ENCODE measurements around the gene NFIB. TPM values are rescaled to one million over a fixed set of nuclear protein-coding genes. Genes with fewer than 3 reads are reported as not detected.

Gene NFIB
- total and polyA plus RNA-seq, 2 of the 13 experiments (the other 11 are each of a cell fraction or from before 2014, with no cell fraction given), result 0.98 to 4.6 TPM

GRCh38 chr9:14214693-14215092, 99.2 kb downstream of the NFIB start:
- no peak for TF ChIP-seq ATF7-NPFF (CRISPR knock-in tag; IDR thresholded peaks at IDR 0.05; ENCODE audit: low read depth)
- no peak for TF ChIP-seq RFX5 (IDR thresholded peaks at IDR 0.05; ENCODE audit: low read depth, low read length)
- no peak for TF ChIP-seq RCOR2 (CRISPR knock-in tag; IDR thresholded peaks at IDR 0.05)
- TF ChIP-seq ZNF207 (IDR thresholded peaks at IDR 0.05; ENCODE audit: borderline replicate concordance), result no peak
- TF ChIP-seq ZNF432 (CRISPR knock-in tag; IDR thresholded peaks at IDR 0.05; ENCODE audit: borderline replicate concordance), result no peak
- TF ChIP-seq ZNF790 (CRISPR knock-in tag; IDR thresholded peaks at IDR 0.05; ENCODE audit: borderline replicate concordance), result no peak
- no peak for TF ChIP-seq JUND (CRISPR knock-in tag; IDR thresholded peaks at IDR 0.05)
- no peak for TF ChIP-seq ZNF607 (CRISPR knock-in tag; IDR thresholded peaks at IDR 0.05; ENCODE audit: borderline replicate concordance)
- TF ChIP-seq HMG20B (CRISPR knock-in tag; conservative IDR thresholded peaks at IDR 0.05), result no peak
- TF ChIP-seq HMGA1 (CRISPR knock-in tag; conservative IDR thresholded peaks at IDR 0.05), result no peak
- no peak for TF ChIP-seq ZNF383 (CRISPR knock-in tag; IDR thresholded peaks at IDR 0.05; ENCODE audit: borderline replicate concordance)
- TF ChIP-seq, protein P1, sequence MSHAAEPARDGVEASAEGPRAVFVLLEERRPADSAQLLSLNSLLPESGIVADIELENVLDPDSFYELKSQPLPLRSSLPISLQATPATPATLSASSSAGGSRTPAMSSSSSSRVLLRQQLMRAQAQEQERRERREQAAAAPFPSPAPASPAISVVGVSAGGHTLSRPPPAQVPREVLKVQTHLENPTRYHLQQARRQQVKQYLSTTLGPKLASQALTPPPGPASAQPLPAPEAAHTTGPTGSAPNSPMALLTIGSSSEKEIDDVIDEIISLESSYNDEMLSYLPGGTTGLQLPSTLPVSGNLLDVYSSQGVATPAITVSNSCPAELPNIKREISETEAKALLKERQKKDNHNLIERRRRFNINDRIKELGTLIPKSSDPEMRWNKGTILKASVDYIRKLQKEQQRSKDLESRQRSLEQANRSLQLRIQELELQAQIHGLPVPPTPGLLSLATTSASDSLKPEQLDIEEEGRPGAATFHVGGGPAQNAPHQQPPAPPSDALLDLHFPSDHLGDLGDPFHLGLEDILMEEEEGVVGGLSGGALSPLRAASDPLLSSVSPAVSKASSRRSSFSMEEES (CRISPR knock-in tag; IDR thresholded peaks at IDR 0.05), result no peak
- TF ChIP-seq, protein P2, sequence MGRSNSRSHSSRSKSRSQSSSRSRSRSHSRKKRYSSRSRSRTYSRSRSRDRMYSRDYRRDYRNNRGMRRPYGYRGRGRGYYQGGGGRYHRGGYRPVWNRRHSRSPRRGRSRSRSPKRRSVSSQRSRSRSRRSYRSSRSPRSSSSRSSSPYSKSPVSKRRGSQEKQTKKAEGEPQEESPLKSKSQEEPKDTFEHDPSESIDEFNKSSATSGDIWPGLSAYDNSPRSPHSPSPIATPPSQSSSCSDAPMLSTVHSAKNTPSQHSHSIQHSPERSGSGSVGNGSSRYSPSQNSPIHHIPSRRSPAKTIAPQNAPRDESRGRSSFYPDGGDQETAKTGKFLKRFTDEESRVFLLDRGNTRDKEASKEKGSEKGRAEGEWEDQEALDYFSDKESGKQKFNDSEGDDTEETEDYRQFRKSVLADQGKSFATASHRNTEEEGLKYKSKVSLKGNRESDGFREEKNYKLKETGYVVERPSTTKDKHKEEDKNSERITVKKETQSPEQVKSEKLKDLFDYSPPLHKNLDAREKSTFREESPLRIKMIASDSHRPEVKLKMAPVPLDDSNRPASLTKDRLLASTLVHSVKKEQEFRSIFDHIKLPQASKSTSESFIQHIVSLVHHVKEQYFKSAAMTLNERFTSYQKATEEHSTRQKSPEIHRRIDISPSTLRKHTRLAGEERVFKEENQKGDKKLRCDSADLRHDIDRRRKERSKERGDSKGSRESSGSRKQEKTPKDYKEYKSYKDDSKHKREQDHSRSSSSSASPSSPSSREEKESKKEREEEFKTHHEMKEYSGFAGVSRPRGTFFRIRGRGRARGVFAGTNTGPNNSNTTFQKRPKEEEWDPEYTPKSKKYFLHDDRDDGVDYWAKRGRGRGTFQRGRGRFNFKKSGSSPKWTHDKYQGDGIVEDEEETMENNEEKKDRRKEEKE (IDR thresholded peaks at IDR 0.05), result no peak
- Histone ChIP-seq H3K4me3 (replicated peaks in 1 of 3; ENCODE audit: insufficient read depth in 1 of 3, low read depth in 2 of 3, low read length in 3 of 3) (no peak overlapping the region), H2AFZ (ENCODE audit: low read length) (no peak overlapping the region), H3K36me3 (replicated peaks in 1 of 2; ENCODE audit: control insufficient read depth in 1 of 2, insufficient read depth in 2 of 2, low read length in 2 of 2) (no peaks in the 10 kb centered on the region), H3K4me2 (ENCODE audit: low read depth, low read length) (no peak overlapping the region), H3K27me3 (ENCODE audit: control insufficient read depth in 1 of 2, insufficient read depth in 2 of 2, low read length in 2 of 2) (no peaks in the 10 kb centered on the region), H3K27ac (ENCODE audit: extremely low read length, insufficient read depth, low read length) (no peak overlapping the region), H3K9ac (ENCODE audit: insufficient read depth, low read depth, low read length) (no peak overlapping the region), H3K79me2 (ENCODE audit: insufficient read depth, low read length) (no peaks in the 10 kb centered on the region), H4K20me1 (ENCODE audit: insufficient read depth, low read length) (no peaks in the 10 kb centered on the region), H3K9me3 (ENCODE audit: low read length) (no peaks in the 10 kb centered on the region), H3K4me1 (ENCODE audit: insufficient read depth, low read length) (peaks cover 15% of the 10 kb centered on the region)
- ChIA-PET CTCF (ENCODE audit: low intra/inter-chr PET ratio, low total read pairs) (no interaction called here), POLR2A (no interaction called here)
- BruUV-seq (replicated peaks), result no TSS peak
- intact Hi-C loops (cut with micrococcal nuclease; ENCODE audit: unreplicated experiment), result no loop called here
- no peak for FAIRE-seq
- WGBS (ENCODE audit: low lambda C conversion rate), result 38% methylated on average over 2 of the region's 2 CpGs
- in situ Hi-C loops (cut with HindIII; ENCODE audit: extremely low pct_ligation_motif_present, low pct_unique_long_range_greater_than_20kb), result no loop called here
- DNase-seq (ENCODE audit: low spot score), result no peak
- ATAC-seq, result no peak

Data from HepG2 (cell line).